GM12878 (cell line): ENCODE data around the gene OSGEP. TPM values are rescaled to one million over a fixed set of nuclear protein-coding genes. Genes with fewer than 3 reads are reported as not detected.

Source experiments
- ATAC-seq: fragments of 200-7000 bp; cut with Tn5 transposase; 3 replicates; pipeline ENCODE4 v1.9.1; 2020; ENCODE audit warnings: mild to moderate bottlenecking, moderate library complexity
- BruUV-seq: library from RNA; stranded (reverse); fragments of 400-500 nt; replicated peaks from 2 replicates; lab custom pipeline; 2021; lab: Mats Ljungman, UMichigan
- CTCF ChIA-PET: fragments of 300-600 bp; sonication (Branson Sonifier 250); formaldehyde crosslinking; extraction: SDS; loops from one replicate; lab custom pipeline; 2021; ENCODE audit warnings: inconsistent platforms; lab: Yijun Ruan, JAX
- POLR2A ChIA-PET: fragments of 350-600 bp; formaldehyde crosslinking; extraction: SDS; loops from one replicate; lab custom pipeline; 2021; ENCODE audit warnings: inconsistent platforms; lab: Charles Lee
- RAD21 ChIA-PET: fragments of 300-600 bp; sonication (Branson Sonifier 250); formaldehyde crosslinking; loops from one replicate; lab custom pipeline; 2023; ENCODE audit warnings: antibody characterized with exemption; ENCODE audit not compliant: unreplicated experiment; lab: Charles Lee
- SMC1A ChIA-PET: fragments of 300-600 bp; sonication (Branson Sonifier 250); formaldehyde crosslinking; loops from one replicate; lab custom pipeline; 2023; ENCODE audit not compliant: unreplicated experiment, uncharacterized antibody; lab: Charles Lee
- DNase-seq: peaks from one replicate; pipeline ENCODE4 v3.0.0-alpha.2; 2011; ENCODE audit warnings: low read depth, low spot score
- FAIRE-seq: peaks from 3 replicates; lab custom pipeline; 2011; peaks lifted over from hg19 to GRCh38; lab: Jason Lieb, UNC
- H2AFZ ChIP-seq: 2 replicates; pipeline ENCODE4 v1.6.0; 2011; ENCODE audit warnings: low read depth, low read length, control low read depth; ENCODE audit not compliant: control insufficient read depth
- H3K27ac ChIP-seq: 2 replicates; pipeline ENCODE4 v1.5.1; 2011; ENCODE audit warnings: control low read depth; ENCODE audit not compliant: control insufficient read depth, insufficient read depth
- H3K27me3 ChIP-seq, 2 experiments: replicated peaks in 1 of 2; 2 replicates each; pipeline versions ENCODE4 v1.6.0 to v1.6.1; 2011; ENCODE audit warnings: low read length in 1 of 2; ENCODE audit not compliant: control insufficient read depth in 2 of 2, insufficient read depth in 2 of 2
- H3K36me3 ChIP-seq, 2 experiments: 2 replicates each; pipeline ENCODE4 v1.5.1; 2011; ENCODE audit warnings: low read length in 1 of 2; ENCODE audit not compliant: control insufficient read depth in 2 of 2, insufficient read depth in 2 of 2
- H3K4me1 ChIP-seq: 2 replicates; pipeline ENCODE4 v1.6.1; 2011; ENCODE audit warnings: mild to moderate bottlenecking, low read length, moderate library complexity, mixed read lengths; ENCODE audit not compliant: control insufficient read depth, insufficient read depth
- H3K4me2 ChIP-seq: 2 replicates; pipeline ENCODE4 v1.6.0; 2011; ENCODE audit warnings: control low read depth; ENCODE audit not compliant: control insufficient read depth, insufficient read depth
- H3K4me3 ChIP-seq: fragments of 200-600 bp; sonication (generic); 2 replicates; pipeline ENCODE4 v1.5.1; 2016
- H3K79me2 ChIP-seq: 2 replicates; pipeline ENCODE4 v1.6.0; 2011; ENCODE audit warnings: low read length; ENCODE audit not compliant: control insufficient read depth, insufficient read depth
- H3K9ac ChIP-seq: 2 replicates; pipeline ENCODE4 v1.8.0; 2011; ENCODE audit warnings: low read length, control low read depth, mixed read lengths; ENCODE audit not compliant: control insufficient read depth, insufficient read depth
- H3K9me3 ChIP-seq: replicated peaks from 3 replicates; pipeline ENCODE4 v1.5.1; 2011; ENCODE audit warnings: mild to moderate bottlenecking, low read length; ENCODE audit not compliant: control insufficient read depth, insufficient read depth
- H4K20me1 ChIP-seq: 2 replicates; pipeline ENCODE4 v1.6.0; 2011; ENCODE audit not compliant: control insufficient read depth, insufficient read depth
- BCLAF1 ChIP-seq: fragments of 450-650 bp; IDR thresholded peaks from 2 replicates; pipeline ENCODE4 v1.6.1; 2017; ENCODE audit warnings: antibody characterized with exemption, mild to moderate bottlenecking, moderate library complexity
- CBX5 ChIP-seq: sonication (generic); IDR thresholded peaks from 2 replicates; pipeline ENCODE4 v1.6.1; 2016; ENCODE audit warnings: low read depth, moderate library complexity, mild to moderate bottlenecking, inconsistent platforms
- CUX1 ChIP-seq: IDR thresholded peaks from 2 replicates; pipeline ENCODE4 v1.6.1; 2012; ENCODE audit warnings: improper control_type of control experiment, low read depth, low read length; ENCODE audit not compliant: insufficient replicate concordance
- EGR1 ChIP-seq, 2 experiments: IDR thresholded peaks; 1 replicate in 1 of 2; 2 replicates in 1 of 2; pipeline ENCODE4 v1.6.1; 2011 to 2012; ENCODE audit warnings: low read depth in 2 of 2, low read length in 2 of 2, borderline replicate concordance in 1 of 2, mild to moderate bottlenecking in 1 of 2, moderate library complexity in 1 of 2
- GABPA ChIP-seq: IDR thresholded peaks from 2 replicates; pipeline ENCODE4 v1.6.1; 2014; ENCODE audit warnings: antibody characterized with exemption, low read depth, mild to moderate bottlenecking, inconsistent platforms
- JUND ChIP-seq: IDR thresholded peaks from 2 replicates; pipeline ENCODE4 v1.6.1; 2012; ENCODE audit warnings: low read depth, mild to moderate bottlenecking, low read length, improper control_type of control experiment, moderate library complexity
- MAX ChIP-seq: IDR thresholded peaks from 2 replicates; pipeline ENCODE4 v1.6.1; 2012; ENCODE audit warnings: low read depth, low read length, improper control_type of control experiment
- RELB ChIP-seq: fragments of 450-650 bp; IDR thresholded peaks from 2 replicates; pipeline ENCODE4 v1.6.1; 2017; ENCODE audit warnings: low read depth, mild to moderate bottlenecking, moderate library complexity
- SMAD5 ChIP-seq: IDR thresholded peaks from 2 replicates; pipeline ENCODE4 v1.6.1; 2016; ENCODE audit warnings: antibody characterized with exemption, low read depth
- TAF1 ChIP-seq: IDR thresholded peaks from 2 replicates; pipeline ENCODE4 v1.6.1; 2011; ENCODE audit warnings: mild to moderate bottlenecking, low read depth, low read length, borderline replicate concordance
- TARDBP ChIP-seq: IDR thresholded peaks from 2 replicates; pipeline ENCODE4 v1.6.1; 2016; ENCODE audit warnings: borderline replicate concordance
- USF2 ChIP-seq: IDR thresholded peaks from 2 replicates; pipeline ENCODE4 v1.6.1; 2011; ENCODE audit warnings: low read depth, low read length, improper control_type of control experiment, borderline replicate concordance
- WGBS: methylation state at CpG from one replicate; pipeline ENCODE4 v1.1.6; 2016; ENCODE audit warnings: low lambda C conversion rate; ENCODE audit not compliant: insufficient replicate concordance, insufficient coverage; ENCODE audit errors: missing lambda C conversion rate; 5-methylcytosine and 5-hydroxymethylcytosine counted together
- in situ Hi-C: fragments of 300-500 bp; cut with MboI; formaldehyde crosslinking; loops from 9 replicates; pipeline ENCODE4 v1.14.3; 2018; ENCODE audit warnings: mixed read lengths
- intact Hi-C: fragments of 100-400 bp; cut with micrococcal nuclease; formaldehyde crosslinking; loops from one replicate; pipeline ENCODE4 v1.14.2; 2022; ENCODE audit not compliant: unreplicated experiment
- polyA plus RNA-seq, 11 experiments: library from polyadenylated mRNA; depleted of rRNA in 4 of 11; unstranded in 6 of 11; stranded (reverse) in 5 of 11; fragments of >200 nt; fragmentation: Nextera tagmentation in 4 of 11; fragmentation: Illumina TruSeq in 1 of 11; extraction: Ambion mirVana in 4 of 11; extraction: Trizol in 1 of 11; gene quantifications; 1 replicate in 1 of 11; 2 replicates in 10 of 11; pipeline versions ENCODE4 v1.2.1 to v1.2.3, GENCODE V29; 2011 to 2016; ENCODE audit warnings: inconsistent platforms in 2 of 11, missing spikeins in 2 of 11, low read depth in 1 of 11
- total RNA-seq, 4 experiments: library from RNA; depleted of rRNA in 3 of 4; stranded (reverse); fragments of >200 nt in 3 of 4; fragmentation: Illumina TruSeq in 1 of 4; extraction: Trizol in 1 of 4; gene quantifications; 2 replicates each; pipeline versions ENCODE4 v1.2.1 to v1.2.3, GENCODE V29; 2013 to 2021

The OSGEP gene
- total and polyA plus RNA-seq, 10 of the 15 experiments (the other 5 are each of a cell fraction or from before 2014, with no cell fraction given) = 47.8 to 88.9 (median 52.8) TPM

- no peak overlapping the region for H2AFZ ChIP-seq
- POLR2A ChIA-PET = interaction anchor here (1.2 to 1.7 kb wide), 4 partner anchors 11 to 159 kb away, joined by 3 to 10 read pairs (median 6); partner anchors contain the start of genes APEX1 and PNP
- no peaks in the 10 kb centered on the region for H3K27me3 ChIP-seq
- CTCF ChIA-PET = interaction anchor here (0.7 to 2.5 kb wide), 8 partner anchors 11 to 191 kb away, joined by 3 to 20 read pairs (median 6); partner anchors contain the start of gene PIP4P1
- no peak for DNase-seq
- no peak overlapping the region for H3K4me3 ChIP-seq
- in situ Hi-C loops (no loop called here), intact Hi-C loops (loop anchor here (5.0 kb wide), 1 partner anchor 40 kb away; no protein-coding TSS in a partner anchor)
- no peaks in the 10 kb centered on the region; the same call in 2 of the 3 replicates for H3K9me3 ChIP-seq
- no TSS peak for BruUV-seq
- no peaks in the 10 kb centered on the region for H3K79me2 ChIP-seq
- 97% methylated on average over 4 of the region's 4 CpGs for WGBS
- RAD21 ChIA-PET = interaction anchor here (0.9 to 3.0 kb wide), 7 partner anchors 26 to 192 kb away, joined by 3 to 21 read pairs (median 5); partner anchors contain the start of genes PIP4P1 and RNASE4
- peak overlapping the region; percentile 15; the same call in 1 of the 2 replicates for H3K4me2 ChIP-seq
- H3K27ac ChIP-seq = peak overlapping the region; percentile 77
- H3K4me1 ChIP-seq = peaks cover 35% of the 10 kb centered on the region
- H3K9ac ChIP-seq = no peak overlapping the region
- SMC1A ChIA-PET = interaction anchor here (0.8 to 8.1 kb wide), 11 partner anchors 11 to 288 kb away, joined by 3 to 49 read pairs (median 6); partner anchors contain the start of genes APEX1, OSGEP, PIP4P1 and RNASE6
- H4K20me1 ChIP-seq = no peaks in the 10 kb centered on the region
- no peak for ATAC-seq
- FAIRE-seq = no peak
- H3K36me3 ChIP-seq = no peaks in the 10 kb centered on the region
- TF ChIP-seq CBX5 = no peak
- TF ChIP-seq JUND = no peak
- no peak for TF ChIP-seq CUX1
- TF ChIP-seq SMAD5 = no peak
- no peak for TF ChIP-seq RELB
- TF ChIP-seq BCLAF1 = no peak
- no peak for TF ChIP-seq MAX
- TF ChIP-seq TAF1 = no peak
- no peak for TF ChIP-seq GABPA
- TF ChIP-seq EGR1 (IDR thresholded peaks at IDR 0.05; ENCODE audit: borderline replicate concordance in 1 of 2, low read depth in 2 of 2, low read length in 2 of 2) = no peak
- no peak for TF ChIP-seq TARDBP
- TF ChIP-seq USF2 = no peak
These were observed 37.9 kb upstream of the OSGEP start for GRCh38 chr14:20492486-20492885.
